Measurements from ENCODE around the gene RORC. TPM values are rescaled to one million over a fixed set of nuclear protein-coding genes. Genes with fewer than 3 reads are reported as not detected.
"Not testable (repeated sequence)": the region's sequence is repeated elsewhere in the genome, so short reads cannot be mapped to it uniquely, and the experiment has no call there.

RORC gene
- total RNA-seq, 1 donor from 2014 or later: 13.7 TPM

DNA sequence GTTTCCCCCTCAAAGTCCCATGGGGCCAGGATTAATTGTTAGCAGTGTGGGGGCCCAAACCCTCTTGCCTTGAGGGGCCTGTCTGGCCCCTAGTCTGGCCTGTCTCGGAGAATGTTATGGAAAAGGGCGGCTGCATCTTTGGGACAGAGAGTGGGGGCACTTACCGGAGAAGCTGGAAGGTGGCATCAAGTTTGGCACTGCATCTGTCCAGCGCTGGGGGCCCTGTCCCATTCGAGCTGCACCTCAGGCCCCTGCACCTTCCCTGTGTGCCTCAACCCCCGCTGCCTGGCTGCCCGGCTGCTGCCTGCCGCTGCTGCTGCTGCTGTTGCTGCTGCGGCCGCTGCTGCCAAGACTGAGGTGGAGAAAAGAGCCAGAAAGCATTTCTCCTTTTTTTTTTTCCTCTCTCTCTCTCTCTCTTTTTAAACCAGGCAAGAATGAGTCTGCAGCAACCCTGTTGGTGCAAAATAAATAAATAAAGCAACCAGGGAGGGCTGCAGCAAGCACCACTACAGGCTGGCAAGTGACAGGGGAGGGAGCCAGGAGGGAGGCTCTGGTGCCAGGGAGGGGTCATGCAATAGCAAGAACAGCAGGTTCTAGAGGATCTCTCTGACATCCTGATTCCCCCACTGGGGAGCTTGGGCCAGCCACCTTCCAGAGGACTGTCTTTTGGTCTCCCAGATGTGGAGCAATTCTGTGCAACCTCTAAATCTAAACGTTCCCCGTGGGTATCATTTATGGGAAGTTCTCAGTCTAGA, 26.4 kb downstream of the RORC start, which contains the start of gene LINGO4:
Gene LINGO4, minus strand, starts transcription at position 354 of the 755 bp plus-strand sequence. CDS start 2,715 bp downstream, outside the sequence.
- DNase-seq: no peak

DNA sequence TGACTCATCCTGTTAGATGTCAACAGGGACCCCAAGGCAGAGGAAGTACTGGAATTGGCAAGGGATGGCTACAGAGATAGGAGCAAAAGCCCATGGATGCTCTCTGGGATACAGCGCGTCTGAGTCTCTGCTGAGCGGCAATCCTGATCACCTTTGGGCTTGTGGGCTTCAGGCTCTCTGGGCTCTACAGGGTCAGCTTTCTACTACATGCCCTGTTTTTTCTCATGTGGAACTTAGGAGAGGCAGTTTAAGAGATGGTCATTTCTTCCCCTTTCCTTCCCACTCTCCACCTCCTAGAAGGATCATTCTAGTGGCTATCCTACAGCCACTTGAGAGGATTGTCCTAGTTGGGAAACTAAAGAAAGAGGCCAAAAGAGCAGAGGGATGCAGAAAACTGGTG, 27.7 kb downstream of the RORC start:
- no peak for DNase-seq

DNA sequence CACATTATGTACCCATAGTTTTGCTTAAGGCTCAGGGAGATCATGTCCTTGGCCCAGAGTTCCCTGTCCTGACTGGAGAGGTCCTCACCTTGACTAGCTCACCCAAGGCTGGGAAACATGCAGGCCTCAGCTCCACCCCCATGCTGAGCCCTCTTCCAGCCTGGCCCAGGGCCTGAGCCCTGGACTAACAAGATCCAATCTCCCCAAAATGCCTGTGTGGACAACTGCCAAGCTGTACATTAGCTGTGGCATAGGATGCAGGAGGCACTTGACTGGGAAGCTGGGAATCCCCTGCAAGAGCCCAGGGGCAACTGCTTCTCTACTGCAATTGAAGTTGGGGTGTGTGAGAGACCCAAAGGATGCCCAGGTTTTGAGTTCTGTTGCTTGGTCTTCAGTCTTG, 28.4 kb downstream of the RORC start:
- no peak for DNase-seq

DNA sequence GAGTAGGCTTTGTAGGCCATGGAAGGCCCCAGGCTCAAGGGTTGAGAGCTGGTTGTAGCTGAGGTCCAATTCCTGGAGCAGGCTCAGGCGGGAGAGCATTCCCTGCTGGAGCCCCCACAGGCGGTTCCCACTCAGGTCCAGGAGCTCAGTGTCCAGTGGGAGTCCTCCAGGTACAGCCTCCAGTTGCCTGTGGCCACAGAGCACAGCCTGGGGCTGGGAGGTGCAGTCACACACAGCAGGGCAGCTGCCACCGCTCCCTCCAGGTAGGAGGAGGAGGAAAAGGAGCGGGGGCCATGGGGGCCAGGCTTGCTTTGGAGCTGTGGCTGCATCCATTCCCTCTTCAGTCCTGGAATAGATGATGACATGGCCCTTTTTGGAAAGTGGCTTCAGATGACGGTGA, 29.2 kb downstream of the RORC start:
- no peak for DNase-seq

DNA sequence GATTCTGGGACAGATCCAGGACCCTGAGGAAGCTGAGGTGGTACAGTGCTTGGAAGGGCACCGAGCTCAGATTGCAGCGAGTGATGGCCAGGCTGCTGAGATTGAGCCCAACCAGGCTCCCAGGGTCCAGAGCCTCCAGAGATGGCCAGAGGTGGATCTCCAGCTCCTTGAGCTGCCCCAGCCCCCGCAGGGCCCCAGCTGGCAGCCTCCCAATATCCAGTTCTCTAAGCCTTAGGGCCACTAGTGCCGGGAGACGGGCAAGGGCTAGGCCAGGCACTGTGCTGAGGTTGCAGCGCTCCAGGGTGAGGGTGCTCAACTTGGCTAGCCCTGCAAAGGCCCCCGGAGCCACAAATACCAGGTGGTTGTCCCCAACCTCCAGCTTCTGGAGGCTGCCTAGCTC, 29.8 kb downstream of the RORC start:
- no peak for DNase-seq

DNA sequence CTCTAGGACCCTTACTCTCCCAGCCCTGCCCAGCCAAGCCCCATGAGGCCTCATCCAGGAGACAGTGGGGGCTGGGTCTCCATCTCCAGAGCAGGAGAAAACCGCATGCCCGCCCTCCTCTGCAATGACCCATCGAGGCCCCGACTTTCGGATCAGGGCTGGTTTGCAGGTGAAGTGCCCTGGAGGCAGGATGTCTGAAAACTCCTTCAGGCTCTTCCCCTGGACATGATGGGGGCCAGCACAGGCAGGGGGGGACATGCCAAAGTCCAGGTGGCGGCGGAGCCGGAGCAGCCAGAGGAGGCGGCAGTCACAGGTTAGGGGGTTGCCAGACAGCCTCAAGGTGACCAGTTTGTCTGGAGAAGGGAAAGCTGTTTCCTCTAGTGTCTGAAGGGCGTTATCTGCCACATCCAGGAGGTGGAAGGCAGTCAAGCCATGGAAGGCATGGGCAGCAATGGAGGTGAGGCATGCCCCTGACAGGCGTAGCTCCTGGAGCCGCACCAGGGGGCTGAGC, 30.2 kb downstream of the RORC start:
- DNase-seq: no peak

DNA sequence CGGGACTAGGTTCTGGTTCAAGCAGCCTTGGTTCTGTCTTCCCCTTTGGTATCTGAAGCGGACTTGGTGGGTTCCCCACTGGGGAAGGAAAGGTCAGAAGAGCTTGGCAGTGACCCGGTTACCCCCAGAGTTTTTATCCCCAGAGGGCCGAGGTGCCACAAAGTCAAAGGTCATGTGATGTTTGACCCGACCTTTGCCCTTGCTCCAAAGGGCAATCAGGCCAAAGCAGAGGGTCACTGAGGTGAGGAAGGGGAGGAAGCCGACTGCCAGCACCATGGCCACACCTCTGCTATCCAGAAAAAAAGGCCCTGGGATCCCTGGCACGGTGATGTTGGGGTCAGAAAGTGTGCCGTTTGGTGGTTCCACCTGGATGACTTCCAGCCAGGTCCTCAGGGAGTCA, 30.8 kb downstream of the RORC start:
- DNase-seq: no peak

DNA sequence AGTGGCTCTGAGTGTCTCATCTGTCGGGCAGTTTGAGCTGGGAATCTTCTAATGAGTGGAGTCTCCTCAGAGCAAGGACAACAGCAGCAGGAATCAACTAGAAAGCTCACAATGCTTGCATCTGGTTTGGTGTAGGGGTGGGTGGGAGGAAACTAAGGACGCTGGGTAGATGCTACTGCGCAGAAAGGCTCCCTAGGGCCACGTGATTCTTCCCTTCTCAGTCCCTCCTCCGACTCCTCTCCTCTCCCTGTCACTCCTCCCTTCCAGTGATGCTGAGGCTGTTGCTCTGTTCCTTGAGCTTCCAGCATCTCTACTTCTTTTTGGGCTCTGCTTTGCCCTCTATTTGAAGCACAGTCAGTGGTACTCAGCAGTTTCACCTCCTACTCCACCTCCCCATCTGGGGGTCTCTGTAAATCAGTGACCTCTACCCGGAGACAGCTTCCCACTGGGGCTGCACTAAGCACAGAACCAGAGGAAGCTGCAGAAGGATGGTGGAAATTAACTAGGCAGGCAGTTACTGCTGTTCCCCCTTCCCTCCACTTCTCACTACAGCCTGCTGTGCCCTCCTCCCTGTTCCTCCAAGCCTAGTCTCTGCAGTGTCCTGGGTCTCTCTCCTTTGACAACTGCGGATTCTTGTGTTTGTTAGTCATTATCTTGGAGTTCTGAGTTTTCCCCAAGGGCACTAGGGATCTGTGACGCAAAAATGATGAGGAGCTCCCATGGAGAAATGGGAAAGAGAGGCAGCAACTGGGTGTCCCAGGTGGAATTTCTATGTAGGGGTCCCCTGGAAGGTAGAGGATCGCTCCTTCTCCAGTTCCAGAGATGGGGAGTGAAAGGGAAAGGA, 32.2 kb downstream of the RORC start:
- DNase-seq: no peak

DNA sequence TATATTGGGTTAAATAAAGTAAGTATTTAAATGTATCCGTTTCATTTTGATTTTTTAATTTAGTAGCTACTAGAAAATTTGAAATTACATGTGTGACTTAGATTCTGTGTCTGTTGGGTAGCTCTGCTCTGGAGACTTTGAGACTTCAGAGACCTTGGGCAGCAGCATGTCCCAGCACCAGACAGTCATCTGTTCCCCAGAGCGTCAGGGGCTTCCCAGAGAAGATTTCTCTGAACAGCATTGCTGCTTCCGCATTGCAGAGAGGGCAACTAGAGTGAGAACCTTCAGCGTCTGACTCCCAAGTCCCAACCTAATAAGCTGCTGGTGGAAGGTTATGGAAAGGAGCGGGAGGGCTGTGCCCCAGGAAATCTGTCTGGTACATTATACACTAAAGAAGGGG, 33.0 kb downstream of the RORC start:
- no peak for DNase-seq

DNA sequence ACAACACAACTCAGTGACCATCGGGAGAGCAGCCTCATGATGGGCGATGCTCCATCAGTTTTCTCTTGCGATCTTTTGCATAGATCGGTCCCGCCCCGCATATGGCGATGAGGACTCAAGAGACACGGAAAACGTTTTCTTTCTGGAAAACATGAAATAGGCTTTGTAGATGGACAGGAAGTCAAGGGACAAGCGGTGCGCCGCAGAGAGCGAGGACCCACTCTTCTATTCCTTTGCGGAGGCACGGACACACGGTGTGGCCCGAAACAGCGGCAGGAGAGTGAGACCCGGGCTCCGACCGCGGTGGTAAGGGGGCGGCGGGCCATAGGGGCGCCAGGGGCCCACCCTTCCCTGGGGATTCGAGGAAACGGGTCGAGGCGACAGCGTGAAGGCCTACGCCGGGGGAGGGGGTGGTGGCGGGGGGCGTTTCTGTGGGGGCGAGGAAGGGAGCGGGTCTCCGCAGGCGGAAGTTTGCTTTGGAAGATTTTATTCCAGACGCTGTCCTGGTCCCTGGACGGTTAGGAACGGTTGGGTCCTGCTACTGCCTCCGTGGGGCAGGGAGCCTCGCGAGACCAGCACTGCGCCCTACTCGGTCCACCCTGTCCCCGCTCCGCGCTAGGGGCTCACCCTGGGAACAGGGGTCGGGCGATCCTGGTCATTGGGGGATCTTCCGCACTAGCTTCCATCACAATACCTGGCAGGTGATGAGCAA, 40.5 kb downstream of the RORC start:
- no peak for DNase-seq

DNA sequence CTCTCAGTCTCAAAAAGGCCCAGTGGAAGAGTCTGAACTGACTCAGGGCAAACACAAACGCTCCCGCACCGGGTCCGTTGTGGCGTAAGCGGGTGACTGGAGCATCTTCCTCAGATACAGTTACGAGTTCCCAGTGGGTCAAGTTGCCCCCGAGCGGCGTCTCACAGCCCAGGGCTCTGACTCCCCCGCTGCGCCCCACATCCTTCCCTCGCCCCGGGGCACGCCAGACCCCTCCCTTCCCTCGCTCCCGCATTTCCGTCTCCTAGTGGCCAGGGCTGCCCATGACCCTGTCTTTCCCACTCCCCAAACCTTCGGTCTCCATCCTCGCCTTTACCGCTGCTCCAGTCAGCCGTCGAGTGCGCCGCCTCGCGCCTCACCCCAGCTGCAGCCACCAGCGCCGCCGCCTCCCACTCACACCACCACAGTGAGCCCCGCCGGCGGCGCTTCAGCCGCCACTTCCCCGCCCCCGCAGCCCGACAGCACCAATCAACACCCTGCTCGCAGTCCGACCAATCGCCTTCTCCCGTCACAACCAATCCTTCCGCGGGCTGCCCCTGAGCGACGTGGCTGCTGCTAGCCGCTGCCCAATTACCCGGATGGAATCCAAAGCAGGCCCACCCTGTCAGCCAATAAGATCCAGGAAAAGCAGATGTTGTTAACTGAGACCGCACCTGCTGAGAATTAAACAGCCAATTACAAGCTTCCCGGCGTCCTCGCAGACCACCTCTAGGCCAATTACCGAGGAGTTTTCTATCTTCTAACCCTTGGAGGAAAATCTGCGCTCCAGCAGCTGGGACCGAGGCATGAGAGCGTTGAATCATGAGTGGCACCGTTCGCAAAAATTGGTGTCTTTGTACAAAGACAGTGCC, 41.3 kb downstream of the RORC start, which contains the start of gene TDRKH:
Gene TDRKH, minus strand, starts transcription at position 430 of the 869 bp plus-strand sequence. CDS start 7,478 bp downstream, outside the sequence.
- peak; percentile 99 for DNase-seq

DNA sequence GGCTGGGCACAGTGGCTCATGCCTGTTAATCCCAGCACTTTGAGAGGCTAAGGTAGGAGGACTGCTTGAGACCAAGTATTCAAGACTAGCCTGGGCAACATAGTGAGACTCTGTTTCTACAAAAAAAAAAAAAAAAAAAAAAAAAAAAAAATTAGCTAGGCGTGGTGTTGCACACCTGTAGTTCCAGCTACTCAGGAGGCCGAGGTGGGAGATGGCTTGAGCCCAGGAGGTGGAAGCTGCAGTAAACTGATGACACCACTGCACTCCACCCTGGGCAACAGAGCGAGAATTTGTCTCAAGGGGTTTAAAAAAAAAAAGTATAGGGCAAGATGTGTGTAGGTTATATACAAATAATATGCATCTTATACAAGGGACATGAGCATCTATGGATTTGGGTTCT, 43.9 kb downstream of the RORC start:
- DNase-seq: no peak

DNA sequence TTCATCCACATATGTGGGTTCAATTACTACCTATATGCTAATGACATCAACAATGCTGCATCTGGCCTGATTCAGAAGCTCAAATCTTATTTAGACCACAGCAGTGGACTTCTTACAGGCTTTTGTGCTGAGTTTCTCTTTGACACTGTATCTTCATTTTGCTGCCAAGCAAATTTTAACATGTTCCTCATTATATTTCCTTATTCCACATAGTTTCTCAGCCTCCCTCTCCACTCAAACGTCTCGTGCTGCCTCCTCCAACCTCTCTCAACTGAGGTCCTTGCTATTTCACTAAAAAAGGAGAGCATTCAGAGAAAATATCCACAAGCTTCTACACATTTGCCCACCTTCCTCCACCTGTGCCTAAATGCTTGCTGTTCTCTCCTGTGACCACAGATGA, 47.8 kb downstream of the RORC start:
- no peak for DNase-seq

DNA sequence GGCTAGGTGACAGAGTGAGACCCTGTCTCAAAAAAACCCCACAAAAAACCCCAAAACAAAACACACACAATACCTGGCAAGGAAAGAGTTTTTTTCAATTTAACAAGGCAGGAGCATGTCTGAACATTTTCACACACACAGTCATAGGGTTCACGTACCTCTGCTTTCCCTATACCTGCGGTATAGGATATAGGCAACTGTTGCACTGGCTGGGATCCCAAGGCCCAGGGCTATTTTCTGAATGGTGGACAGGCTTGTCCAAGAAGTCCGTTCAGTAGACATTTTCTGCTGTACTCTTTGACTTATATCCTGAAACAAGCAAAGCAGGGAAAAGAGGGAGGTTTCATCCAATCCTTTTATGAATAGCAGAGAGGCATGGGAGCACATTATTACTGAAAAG, 48.9 kb downstream of the RORC start:
- no peak for DNase-seq

DNA sequence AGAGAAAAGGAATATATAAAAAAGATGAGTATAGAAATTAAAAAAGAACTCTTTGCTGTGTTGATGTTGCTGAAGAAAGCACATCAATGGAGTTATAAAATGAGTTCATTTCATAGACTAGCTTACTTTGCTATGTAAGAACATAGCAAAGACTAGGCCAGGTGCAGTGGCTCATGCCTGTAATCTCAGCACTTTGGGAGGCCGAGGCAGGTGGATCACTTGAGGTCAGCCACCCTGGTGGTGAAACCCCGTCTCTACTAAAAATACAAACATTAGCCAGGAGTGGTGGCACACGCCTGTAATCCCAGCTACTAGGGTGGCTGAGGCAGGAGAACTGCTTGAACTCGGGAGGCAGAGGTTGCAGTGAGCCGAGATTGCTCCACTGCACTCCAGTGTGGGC, 49.6 kb downstream of the RORC start:
- DNase-seq: not testable (repeated sequence)

DNA sequence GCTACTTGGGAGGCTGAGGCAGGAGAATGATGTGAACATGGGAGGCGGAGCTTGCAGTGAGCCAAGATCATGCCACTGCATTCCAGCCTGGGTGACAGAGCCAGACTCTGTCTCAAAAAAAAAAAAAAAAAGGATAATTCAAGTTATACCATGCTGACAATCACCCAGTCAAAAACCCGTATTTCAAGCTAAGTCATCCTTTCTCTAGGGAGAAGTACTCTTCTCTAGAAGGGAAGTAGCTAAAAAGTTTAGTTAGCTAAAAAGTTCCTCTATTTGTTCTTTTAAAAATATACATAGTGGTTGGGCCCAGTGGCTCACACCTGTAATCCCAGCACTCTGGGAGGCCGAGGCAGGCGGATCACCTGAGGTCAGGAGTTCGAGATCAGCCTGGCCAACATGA, 50.9 kb downstream of the RORC start:
- DNase-seq: not testable (repeated sequence)

DNA sequence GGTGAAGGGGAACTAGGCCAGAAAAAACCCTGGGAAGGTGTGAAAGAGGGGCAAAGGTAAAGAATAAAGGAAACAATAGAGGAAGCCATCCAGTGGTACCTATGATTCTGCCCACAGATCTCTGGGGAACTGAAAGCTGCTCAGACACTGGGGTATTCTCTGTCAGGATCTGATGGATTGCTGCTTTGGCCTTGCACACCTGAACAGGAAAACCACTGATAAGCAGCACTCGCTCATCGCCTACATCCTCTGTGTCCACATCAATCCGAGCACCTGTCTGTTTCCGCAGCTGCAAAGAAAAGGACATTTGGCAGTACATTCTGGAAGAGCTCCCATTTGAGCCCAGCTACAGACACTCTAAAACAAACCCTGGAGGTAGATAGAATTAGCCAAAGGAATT, 51.8 kb downstream of the RORC start:
- no peak for DNase-seq

DNA sequence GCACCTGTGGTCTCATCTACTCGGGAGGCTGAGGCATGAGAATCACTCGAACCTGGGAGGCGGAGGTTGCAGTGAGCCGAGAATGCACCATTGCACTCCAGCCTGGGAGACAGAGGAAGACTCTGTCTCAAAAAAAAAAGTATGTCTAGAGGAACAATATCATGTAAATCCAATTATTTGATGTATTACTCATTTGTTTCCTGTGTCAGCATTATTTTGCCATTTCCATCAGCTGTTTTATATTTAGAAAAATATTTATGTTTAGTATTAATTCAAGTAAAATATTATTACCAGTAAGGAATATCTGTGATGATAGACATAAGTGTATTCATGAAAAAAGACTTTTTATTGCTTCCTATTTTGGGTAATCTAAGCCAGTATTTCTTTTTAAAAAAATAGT, 54.3 kb downstream of the RORC start:
- no peak for DNase-seq

DNA sequence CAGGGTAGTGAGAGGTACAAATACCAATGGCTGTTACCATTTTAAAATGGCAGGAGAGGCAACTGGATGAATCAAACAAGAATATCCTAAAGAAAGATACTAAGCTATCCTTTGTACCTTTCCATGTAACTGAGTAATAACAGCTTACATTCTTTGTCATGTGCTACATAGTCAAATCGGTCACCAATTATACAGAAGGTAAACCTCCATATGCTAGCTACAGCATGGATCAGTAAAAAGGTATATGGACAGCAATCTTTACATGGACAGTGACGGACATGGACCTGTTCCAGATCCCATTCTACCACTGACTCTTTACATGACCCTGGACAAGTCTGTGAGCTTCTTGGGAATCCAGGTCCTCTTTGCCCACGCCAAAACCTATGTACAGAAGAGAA, 54.9 kb downstream of the RORC start:
- DNase-seq: no peak

DNA sequence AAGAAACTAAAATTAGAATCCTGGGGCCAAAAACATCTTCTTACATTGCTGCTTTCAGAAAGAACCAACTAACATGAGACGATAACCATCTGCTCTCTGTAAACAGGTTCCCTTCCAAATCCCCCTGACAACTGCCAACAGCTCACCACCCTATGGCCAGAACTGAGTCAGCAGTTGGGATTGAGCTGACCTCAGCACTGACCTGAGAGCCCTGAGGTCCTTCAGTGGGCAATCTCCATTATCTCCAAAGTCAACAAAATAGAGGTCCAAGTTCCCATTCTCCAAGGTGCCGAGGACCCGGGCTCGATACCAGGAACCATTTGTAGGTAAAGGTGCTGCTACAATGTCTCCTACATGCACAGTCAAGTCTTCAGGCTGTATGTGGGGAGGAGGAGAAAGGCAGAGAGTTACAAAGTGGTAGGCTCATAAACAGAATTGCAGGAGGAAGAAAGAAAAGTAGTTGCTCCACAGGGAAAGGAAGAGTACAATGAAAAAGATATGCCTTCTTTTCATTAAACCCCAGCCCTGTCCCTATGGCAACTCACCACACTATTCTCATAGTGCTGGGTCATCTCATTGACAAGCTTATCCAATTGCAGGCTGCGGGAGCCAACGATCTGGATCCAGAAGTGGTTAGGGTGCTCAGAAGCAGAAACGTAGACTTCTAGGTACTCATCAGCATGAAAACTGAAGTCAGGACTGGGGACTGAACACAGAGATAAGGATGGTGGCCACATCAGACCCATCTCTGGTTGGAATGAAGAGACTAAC, 55.5 kb downstream of the RORC start:
- no peak for DNase-seq
